ENCODE results near the gene ZNF764.

DNA sequence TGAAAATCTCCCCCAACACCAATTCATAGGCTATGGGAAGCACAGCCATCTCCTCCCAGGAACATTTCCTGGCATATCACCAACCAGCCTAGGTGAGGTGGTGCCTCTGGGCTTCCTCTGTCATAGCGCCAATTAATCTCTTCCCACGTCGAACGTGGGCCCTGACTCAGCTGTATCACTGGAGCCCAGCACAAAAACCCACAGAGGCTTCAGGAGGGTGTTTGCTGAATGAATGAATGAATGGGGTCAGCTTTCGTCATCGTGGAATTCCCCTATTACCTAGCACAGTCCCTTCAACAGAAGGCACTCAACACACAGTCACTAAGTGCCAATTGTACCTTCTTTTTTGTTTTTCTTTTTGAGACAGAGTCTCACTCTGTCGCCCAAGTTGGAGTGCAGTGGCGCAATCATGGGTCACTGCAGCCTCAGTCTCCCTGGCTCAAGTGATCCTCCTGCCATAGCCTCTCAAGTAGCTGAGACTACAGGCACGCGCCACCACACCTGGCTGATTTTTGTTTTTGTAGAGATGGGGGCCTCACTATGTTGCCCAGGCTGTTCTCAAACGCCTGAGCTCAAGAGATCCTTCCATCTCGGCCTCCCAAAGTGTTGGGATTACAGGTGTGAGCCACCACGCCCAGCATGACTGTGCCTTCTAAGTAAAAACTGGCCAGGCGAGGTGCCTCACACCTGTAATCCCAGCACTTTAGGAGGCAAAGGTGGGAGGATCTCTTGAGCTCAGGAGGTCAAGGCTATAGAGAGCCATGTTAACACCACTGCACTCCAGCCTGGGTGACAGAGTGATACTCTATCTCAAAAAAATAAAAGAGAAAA is 9.2 kb upstream of the ZNF764 start:
- TF ChIP-seq, protein P1, sequence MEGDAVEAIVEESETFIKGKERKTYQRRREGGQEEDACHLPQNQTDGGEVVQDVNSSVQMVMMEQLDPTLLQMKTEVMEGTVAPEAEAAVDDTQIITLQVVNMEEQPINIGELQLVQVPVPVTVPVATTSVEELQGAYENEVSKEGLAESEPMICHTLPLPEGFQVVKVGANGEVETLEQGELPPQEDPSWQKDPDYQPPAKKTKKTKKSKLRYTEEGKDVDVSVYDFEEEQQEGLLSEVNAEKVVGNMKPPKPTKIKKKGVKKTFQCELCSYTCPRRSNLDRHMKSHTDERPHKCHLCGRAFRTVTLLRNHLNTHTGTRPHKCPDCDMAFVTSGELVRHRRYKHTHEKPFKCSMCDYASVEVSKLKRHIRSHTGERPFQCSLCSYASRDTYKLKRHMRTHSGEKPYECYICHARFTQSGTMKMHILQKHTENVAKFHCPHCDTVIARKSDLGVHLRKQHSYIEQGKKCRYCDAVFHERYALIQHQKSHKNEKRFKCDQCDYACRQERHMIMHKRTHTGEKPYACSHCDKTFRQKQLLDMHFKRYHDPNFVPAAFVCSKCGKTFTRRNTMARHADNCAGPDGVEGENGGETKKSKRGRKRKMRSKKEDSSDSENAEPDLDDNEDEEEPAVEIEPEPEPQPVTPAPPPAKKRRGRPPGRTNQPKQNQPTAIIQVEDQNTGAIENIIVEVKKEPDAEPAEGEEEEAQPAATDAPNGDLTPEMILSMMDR (IDR thresholded peaks at IDR 0.05): no peak
- no peak for TF ChIP-seq EZH2 (IDR thresholded peaks at IDR 0.05)
